ENCODE measurements around the gene APLP2.

Gene APLP2

DNA sequence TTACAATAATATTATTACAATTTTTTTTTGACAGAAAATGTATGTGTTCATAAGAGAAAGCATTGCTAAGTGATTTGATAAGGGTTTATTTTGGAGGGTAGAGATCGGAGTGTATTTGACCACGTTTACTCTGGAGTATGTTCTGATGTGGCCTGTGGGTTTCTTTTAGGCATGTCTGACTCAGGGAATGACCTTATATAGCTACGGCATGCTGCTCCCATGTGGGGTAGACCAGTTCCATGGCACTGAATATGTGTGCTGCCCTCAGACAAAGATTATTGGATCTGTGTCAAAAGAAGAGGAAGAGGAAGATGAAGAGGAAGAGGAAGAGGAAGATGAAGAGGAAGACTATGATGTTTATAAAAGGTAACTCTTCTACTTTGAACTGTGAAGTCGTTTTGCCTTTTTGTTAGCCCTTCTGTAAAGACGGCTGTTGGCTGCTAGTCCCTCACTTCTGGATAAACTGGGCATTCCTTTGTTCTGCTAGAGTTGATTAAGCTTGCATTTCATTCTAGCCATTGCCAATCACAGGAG, 51.8 kb downstream of the APLP2 start:
- no peak for DNase-seq

DNA sequence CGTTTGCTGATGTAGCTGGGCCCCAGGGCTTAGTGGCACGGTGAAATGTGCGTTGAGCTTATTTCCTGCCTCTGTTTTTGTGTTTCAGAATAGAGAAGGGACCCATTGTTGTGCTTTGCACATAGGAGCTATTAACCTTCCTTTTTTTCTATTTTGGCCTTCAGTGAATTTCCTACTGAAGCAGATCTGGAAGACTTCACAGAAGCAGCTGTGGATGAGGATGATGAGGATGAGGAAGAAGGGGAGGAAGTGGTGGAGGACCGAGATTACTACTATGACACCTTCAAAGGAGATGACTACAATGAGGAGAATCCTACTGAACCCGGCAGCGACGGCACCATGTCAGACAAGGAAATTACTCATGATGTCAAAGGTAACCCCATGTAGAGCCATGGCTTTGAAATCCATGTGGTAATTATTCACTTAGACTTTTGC, 52.5 kb downstream of the APLP2 start:
- DNase-seq = no peak

DNA sequence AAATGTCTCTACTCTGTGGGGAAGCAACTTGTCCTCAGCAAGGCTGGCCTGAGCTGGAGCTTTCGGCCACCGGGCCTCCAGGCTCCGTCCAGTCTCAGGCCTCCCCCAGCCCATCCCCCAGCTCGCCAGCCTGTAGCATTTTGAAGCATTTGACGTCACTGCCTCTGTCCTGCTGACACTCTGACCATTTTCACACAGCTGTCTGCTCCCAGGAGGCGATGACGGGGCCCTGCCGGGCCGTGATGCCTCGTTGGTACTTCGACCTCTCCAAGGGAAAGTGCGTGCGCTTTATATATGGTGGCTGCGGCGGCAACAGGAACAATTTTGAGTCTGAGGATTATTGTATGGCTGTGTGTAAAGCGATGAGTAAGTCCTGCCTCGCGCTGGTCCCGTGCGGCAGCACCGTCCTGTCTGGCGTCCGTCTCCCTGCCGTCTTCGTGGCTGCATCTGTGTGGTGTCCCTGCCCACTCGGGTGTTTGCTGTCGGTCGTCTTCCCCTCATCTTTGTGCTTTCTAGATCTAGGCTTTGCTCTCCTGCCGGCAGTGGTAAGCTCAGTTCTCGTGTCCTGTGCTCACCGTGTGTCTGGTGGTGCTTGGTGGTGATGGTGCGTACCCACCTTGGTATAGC, 53.8 kb downstream of the APLP2 start:
- no peak for DNase-seq

DNA sequence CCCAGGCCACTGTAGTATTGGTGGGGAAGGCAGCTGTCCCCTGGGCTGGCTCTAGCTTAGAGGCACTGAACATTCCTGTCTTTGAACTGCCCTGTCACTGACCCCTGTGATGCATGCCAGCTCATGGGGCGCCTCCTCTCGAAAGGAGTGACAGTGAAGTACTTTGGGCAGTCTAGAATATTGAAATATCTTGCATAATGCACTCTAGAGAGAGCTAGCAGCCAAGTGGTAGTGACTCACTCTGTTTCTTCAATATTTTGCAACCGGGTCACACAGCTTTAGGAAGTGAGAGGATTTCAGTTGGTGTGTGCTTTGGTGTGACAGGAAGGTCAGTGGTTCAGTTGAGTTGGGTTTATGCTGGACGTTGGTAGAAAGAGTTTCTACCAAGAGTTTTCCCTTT, 54.4 kb downstream of the APLP2 start:
- DNase-seq = peak; percentile 4 to 30

DNA sequence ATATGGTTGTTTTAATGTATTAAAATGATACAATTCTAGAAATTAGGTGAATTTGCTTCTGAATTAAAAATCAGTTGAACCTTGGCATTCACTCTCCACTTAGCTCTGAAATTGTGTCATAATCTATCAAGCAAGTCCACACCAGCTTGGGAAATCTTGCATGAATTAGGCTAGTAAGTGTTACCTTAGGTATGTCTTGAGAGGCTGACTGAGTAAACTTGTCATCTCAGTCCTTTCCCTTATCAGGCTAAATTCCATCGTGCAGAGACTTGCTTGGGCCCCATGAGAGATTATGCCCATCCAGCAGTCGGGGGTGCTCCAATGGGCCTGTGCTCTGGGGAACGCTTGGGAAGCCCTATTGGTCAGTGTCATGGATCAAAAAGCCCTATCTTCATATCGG, 55.9 kb downstream of the APLP2 start:
- DNase-seq = no peak

DNA sequence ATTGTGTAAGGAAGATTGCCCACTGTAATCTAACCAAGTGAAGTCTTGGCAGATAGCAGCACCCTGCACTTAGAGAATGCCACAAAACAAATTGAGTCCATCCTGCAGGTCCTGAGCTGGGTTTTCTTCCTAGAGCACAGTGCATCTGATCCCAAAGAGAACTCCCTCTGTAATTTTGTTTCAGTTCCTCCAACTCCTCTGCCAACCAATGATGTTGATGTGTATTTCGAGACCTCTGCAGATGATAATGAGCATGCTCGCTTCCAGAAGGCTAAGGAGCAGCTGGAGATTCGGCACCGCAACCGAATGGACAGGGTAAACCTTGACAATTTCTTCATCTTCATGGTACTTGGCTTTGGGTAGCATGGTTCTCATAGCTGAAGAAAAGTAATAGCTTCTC, 56.8 kb downstream of the APLP2 start:
- no peak for DNase-seq

DNA sequence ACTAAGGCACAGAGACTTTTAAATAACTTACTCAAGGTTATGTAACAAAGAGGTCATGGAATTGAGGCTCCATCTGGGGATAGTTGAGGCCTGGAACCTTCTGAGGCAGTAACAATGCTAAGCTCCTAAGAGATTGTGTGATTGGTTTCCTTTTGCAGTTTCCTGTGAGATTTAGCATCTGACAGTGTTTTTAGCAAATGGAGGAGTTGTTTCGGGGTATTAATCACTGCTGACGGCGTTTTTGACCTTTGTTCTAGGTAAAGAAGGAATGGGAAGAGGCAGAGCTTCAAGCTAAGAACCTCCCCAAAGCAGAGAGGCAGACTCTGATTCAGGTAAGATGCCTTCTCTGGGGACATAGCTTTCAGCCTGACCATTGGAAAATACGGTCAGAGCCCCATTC, 57.8 kb downstream of the APLP2 start:
- DNase-seq = no peak

DNA sequence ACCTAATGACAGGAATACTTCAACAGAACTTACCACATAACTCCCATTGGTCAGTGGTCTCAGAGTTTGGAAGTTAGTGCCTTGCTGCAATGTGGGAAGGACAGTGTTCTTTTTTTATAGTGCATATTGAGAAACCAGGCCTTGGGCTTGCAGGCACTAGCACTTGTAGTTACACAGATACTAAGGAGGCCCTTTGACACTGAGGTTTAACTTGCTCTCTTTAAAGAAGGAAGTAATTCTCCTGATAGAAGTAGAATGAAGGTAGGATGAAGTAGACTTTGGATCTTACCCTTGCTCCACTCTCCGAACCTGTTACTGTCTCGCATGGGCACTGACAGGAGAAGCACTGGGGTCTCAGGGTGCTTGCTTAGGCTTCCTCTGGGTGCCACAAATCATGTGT, 58.9 kb downstream of the APLP2 start:
- no peak for DNase-seq

DNA sequence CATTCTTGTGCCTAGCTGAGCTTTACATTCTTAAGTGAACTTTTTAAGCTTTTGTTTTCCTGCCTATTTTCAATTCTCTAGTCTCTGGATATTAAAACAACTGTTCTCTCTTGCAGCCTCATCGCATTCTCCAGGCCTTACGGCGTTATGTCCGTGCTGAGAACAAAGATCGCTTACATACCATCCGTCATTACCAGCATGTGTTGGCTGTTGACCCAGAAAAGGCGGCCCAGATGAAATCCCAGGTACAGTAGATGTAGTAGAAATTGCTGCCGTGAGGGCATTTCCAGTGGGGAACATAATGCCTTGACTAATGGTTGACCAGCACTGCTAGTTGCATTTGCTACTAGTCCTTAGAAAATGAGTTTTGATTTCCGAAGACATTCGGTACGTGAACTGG, 60.2 kb downstream of the APLP2 start:
- DNase-seq = no peak

DNA sequence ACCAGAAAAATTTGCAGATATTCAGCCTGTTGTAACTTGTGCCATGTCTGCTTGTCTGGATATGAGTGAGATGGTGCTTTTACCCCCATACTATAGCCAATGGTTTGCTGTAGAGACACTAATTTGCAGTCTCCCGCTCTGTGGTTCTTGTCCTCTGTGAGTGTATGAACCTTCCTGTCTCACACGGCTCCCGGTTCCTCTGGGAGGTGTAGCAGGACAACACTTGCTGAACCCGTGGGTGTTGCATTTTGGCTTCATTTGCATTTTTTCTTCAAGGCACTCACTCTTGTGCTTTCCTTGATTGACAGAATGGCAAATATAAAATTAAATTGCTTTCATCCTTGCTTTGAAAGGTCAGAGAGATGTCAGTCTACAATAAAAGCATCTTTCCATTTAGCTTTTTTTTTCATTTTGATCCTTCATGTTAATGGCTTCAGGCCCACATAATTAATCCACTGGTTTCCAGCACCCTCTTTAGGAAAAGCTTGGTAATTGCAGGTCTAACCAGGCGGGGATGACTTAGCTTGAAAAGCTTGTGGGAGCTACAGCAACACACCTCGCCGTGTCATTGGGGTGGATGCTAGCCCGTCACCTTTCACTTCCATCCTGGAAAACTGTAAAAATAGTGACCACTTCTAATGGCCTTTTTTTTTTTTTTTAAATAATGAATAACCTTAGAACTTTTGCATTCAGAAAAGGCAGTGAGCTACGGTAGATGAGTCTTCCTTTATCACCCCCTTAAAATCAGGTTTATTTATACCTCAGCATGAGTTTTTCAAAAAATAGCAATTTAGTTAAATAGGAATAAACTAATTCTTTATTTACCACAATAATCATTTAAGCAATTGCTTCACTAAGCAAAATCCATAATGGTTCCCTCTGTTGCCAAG, 62.5 kb downstream of the APLP2 start:
- DNase-seq = peak in 1 of 2 donors; percentile 58

DNA sequence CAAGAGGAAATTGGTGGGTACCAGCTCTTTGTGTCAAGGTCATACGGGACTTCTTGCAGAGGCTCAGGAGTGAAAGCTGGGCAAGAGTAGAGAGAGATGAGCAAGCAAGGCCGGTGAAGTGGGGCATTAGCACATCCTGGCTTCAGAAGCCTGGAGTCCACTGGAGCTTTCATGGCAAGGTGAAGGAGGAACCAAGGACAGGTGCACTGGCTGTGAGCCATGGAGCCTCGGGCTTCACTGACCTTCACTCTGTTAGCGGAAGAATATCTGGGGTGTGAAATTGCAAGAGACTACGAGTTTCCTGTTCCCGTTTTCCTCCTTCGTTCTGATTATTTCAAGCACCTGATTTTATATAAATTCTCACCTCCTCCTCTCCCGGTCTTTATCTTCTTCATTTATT, 64.0 kb downstream of the APLP2 start:
- no peak for DNase-seq

DNA sequence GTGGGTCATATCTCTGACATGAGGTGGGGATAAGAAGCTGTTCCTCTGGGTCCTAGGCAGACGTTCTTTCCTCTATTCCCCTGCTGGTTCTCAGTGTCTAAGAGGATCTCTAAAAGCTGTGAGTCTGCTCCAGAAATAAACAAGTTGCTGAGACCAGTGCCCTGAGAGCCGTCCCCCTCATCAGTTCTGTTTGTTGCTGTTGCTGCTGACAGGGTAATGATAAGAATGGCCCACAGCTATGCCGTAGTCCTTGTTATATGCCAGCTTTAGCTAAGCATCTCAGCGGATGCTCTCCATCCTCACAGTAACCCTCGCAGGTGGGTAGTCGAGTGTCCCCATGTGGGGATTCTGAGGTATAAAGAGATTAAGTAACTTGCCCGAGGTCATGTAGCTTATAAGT, 66.4 kb downstream of the APLP2 start:
- no peak for DNase-seq

DNA sequence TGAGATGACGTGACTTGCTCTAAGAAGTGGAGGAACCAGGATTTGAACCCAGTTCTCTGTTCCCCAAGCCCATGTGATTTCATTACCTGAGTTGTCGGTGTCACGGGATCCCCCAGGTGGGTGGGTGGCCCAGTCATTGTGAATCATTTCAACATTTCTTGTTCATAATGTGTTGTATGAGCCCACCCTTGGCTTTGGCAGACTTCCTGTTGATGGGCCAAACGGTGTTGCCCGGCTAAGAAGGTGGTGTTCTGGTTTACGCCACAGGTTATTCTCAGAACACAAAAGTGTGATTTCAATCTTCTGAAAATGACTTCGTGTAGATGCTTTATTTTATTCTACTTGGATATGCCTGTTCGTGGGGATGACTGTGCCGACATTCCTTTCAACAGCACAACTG, 68.3 kb downstream of the APLP2 start:
- no peak for DNase-seq

DNA sequence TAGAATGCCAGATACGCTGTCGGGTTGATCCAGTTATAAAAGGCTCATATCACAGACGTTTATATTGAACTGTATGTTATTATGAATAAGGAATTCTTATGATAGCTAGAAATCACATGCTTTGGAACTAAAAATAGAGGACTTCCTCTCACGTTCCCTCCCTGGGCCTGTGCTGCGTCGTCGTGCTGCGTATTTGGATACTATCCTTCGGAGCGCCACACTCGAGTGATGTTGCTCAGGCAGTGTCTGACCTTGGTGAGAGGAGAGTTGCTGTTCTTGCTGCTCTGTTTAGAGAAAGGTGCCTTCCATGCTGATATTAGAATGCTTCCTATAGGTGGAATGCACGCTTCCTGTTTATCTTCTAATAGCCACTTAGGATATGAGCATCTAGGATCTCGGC, 69.7 kb downstream of the APLP2 start:
- DNase-seq = no peak

DNA sequence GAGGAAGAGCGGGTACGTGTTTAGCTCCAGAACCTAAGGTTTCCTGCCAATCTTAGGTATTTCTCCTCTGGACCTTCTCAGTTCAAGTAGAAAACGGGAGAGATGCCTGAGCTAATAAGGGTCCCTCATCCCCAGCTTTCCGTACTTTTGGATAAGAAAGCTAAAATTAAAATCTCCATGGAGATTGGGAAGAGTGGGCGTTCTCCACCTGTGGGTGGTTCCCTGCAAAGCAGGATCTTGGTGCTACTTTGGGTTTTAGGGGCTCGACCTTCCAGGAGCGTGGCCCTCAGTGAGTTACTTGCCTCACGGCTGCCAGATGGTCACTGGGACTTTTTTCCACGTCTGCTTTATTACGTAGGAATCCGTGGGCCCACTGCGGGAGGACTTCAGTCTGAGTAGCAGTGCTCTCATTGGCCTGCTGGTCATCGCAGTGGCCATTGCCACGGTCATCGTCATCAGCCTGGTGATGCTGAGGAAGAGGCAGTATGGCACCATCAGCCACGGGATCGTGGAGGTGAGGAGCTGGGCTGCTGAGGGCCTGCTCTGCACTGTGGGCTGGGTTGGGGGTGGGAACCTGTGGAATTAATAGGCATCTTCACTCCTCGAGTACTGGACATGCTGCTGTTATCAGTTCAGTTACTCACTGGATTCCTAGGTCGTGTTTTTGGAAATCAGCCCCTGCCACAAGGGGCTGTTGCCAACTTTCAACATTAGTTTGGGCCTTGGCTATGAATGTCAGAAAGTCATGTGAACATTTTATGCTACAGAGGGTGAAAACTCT, 72.1 kb downstream of the APLP2 start:
- no peak for DNase-seq

DNA sequence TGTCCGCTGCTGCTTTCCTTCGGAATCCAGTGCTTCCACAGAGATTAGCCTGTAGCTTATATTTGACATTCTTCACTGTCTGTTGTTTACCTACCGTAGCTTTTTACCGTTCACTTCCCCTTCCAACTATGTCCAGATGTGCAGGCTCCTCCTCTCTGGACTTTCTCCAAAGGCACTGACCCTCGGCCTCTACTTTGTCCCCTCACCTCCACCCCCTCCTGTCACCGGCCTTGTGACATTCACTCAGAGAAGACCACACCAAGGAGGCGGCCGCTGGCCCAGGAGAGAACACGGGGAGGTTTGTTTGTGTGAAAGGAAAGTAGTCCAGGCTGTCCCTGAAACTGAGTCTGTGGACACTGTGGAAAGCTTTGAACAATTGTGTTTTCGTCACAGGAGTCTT, 74.4 kb downstream of the APLP2 start:
- DNase-seq = no peak

DNA sequence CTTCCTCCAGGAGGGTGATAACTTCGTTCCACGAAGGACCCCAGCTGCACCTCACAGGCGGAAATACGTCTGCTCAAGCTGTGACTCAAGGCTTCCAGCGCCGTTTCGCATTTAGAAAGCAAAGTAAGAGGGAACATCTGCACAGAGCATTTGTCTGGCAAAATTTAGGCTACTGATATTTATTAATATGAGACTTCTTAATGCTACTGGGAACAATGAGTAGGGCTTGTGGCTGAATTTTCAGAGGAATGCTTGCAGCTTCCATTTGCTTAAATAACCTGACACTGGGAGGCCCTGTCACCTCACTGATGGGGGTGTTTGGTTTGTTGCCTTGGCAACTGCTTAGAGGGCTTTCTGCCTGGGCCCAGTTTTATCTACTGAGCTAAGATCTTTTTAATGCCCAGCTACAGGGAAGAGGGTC, 75.2 kb downstream of the APLP2 start:
- DNase-seq = no peak

DNA sequence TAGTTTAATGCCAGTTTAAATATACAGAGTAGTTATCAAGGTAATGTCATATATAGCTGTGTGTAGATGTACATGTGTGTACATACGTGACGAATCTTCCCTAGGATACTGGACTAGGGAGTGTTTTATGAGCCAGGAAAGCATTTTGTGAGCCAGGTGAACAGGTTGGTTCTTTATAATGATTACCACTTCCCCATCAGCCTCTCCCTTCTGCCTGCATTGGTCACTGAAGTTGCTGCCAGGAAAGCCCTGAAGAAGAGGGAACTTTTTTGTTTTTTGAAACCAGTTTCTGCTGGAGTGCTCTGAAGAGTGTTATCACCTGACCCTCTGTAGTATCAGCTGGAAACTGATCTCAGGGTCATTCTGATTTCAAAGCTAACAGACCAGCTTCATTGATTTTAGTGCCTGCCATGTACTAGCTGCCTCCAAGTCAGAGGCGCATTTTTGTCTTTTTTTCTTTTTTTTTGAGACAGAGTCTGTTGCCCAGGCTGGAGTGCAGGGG, 75.7 kb downstream of the APLP2 start:
- no peak for DNase-seq

DNA sequence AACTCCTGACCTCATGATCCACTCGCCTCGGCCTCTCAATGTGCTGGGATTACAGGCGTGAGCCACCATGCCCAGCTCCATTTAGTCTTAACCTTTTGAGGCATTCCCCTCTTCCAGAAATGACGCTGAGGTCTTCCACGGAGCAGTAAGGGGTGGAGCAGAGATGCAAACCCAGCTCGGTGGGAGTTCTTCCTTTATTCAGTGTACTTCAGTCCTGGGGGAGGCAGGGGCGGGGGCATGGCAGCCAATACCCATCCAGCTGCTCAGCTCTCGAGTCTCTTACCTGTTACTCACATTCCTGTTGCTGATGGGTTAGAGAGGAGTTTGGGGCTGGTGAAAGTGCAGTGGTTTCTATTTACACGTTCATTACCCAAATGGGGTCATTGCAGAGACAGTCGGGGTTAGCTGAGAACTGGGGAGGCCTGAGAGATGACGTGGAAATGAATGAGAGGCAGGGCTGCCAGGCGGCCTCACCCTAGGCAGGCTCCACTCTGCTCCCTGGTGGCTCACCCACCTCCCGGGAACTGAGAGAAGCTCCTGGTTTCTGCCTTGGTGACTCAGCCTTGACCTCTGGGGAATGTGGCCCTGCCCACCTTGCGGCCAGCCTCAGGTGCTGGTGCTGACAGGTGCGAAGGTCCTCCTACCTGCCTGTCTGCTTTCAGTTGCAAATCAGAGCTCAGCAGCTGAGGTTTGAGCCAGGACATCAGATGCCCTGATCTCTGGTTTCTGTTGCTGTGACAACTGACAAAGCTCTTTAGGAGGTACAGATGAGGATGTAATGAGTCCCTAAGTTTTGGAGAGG, 76.5 kb downstream of the APLP2 start:
- DNase-seq = no peak

DNA sequence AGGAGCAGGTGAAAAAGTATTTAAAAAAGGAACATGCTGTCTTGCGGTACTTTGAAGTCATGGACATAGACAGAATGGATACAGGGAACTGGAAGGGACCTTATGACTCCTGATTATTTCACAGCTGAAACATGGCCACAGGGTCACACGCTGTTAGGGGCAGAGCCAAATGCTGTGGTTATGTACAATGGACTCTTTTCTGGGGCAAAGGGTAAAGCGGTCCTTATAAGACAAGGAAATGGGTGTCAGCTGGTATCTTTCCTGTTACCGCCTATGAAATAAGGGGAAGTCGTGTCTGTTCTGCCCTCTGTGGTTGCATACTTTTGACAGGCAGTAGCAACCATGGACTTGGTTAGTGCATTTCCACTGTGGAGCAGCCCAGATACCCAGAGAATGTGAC, 77.1 kb downstream of the APLP2 start:
- DNase-seq = peak in 1 of 2 donors; percentile 87

DNA sequence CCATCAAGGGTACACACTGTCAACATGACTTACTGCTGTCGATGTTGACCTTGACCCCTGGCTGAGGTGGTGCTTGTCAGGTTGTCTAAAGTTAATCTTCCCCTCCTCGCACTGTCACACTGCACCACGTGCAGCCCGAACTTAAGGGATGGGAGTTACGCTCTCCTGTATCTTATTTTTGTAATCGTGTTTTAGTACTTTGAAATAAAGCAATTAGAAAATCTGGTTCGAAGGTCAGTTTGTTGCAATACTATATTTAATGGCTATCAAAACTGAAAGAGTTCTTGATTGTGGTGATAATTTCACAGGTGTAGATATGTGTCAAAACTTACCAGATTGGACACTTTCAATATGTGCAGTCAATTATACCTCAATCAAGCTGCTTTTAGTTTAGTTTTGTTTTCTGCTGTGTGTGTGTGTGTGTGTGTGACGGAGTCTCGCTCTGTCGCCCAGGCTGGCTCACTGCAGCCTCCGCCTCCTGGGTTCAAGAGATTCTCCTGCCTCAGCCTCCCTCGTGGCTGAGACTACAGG, 79.2 kb downstream of the APLP2 start:
- DNase-seq = no peak

DNA sequence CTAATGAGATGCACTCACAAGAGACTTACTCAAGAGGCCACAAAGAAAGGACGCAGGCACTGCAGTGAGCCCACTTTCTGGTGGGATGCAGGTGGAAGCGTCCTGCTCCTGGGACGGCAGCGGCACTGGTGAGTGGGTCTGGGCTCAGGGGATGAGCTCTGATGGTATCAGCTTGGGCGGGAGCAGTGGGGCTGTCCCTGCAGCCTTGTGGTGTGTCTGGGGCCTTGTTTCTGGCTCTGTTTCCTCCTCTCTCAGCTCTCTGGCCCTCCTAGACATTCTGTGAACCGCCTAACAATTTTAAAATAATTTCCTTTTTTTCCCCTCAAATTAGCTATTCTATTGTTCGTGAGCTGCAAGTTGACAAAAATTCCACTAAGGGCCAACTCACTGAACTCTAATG, 81.1 kb downstream of the APLP2 start:
- no peak for DNase-seq

Data from bone marrow (tissue), 2 donors.